MM.1S (cell line): ENCODE measurements around the gene NCCRP1.

Source experiments
- DNase-seq: peaks from one replicate; pipeline ENCODE4 v3.0.0-alpha.2; 2015
- H2AFZ ChIP-seq: fragments of 300-600 bp; sonication (generic); 2 replicates; pipeline ENCODE4 v1.6.0; 2016; ENCODE audit warnings: antibody characterized with exemption, low read length
- H3F3A ChIP-seq: fragments of 300-600 bp; sonication (generic); 2 replicates; pipeline ENCODE4 v1.6.1; 2016; ENCODE audit warnings: mild to moderate bottlenecking, antibody characterized with exemption, low read length, moderate library complexity, mixed read lengths; ENCODE audit not compliant: insufficient read depth
- H3K27ac ChIP-seq: fragments of 300-600 bp; sonication (generic); 2 replicates; pipeline ENCODE4 v1.5.1; 2016; ENCODE audit warnings: mild to moderate bottlenecking, low read length
- H3K27me3 ChIP-seq: fragments of 300-600 bp; sonication (generic); replicated peaks from 2 replicates; pipeline ENCODE4 v1.6.0; 2016; ENCODE audit warnings: low read length; ENCODE audit not compliant: insufficient read depth
- H3K36me3 ChIP-seq: fragments of 300-600 bp; sonication (generic); replicated peaks from 2 replicates; pipeline ENCODE4 v1.6.1; 2016; ENCODE audit warnings: mild to moderate bottlenecking, low read length, mixed read lengths; ENCODE audit not compliant: insufficient read depth
- H3K4me1 ChIP-seq: fragments of 300-600 bp; sonication (generic); 2 replicates; pipeline ENCODE4 v1.6.1; 2016; ENCODE audit warnings: low read length, mixed read lengths
- H3K4me2 ChIP-seq: fragments of 300-600 bp; sonication (generic); 2 replicates; pipeline ENCODE4 v1.6.0; 2016; ENCODE audit warnings: low read depth, low read length
- H3K4me3 ChIP-seq: fragments of 300-600 bp; sonication (generic); 2 replicates; pipeline ENCODE4 v1.5.1; 2016; ENCODE audit warnings: low read length, mixed read lengths
- H3K79me2 ChIP-seq: fragments of 300-600 bp; sonication (generic); 2 replicates; pipeline ENCODE4 v1.6.1; 2016; ENCODE audit warnings: mixed run types, low read length, mixed read lengths
- H3K9ac ChIP-seq: fragments of 300-600 bp; sonication (generic); 2 replicates; pipeline ENCODE4 v1.6.1; 2016; ENCODE audit warnings: low read length, mixed read lengths
- H3K9me2 ChIP-seq: fragments of 300-600 bp; sonication (generic); replicated peaks from 2 replicates; pipeline ENCODE4 v1.6.1; 2016; ENCODE audit warnings: mild to moderate bottlenecking, low read length, mixed read lengths; ENCODE audit not compliant: insufficient read depth
- H3K9me3 ChIP-seq: fragments of 300-600 bp; sonication (generic); replicated peaks from 2 replicates; pipeline ENCODE4 v1.6.1; 2016; ENCODE audit warnings: mild to moderate bottlenecking, low read length, mixed read lengths; ENCODE audit not compliant: insufficient read depth
- H4K20me1 ChIP-seq: fragments of 300-600 bp; sonication (generic); 2 replicates; pipeline ENCODE4 v1.6.1; 2016; ENCODE audit warnings: mild to moderate bottlenecking, low read length, moderate library complexity, mixed read lengths; ENCODE audit not compliant: insufficient read depth
- CTCF ChIP-seq: fragments of 300-600 bp; sonication (generic); IDR thresholded peaks from 2 replicates; pipeline ENCODE4 v1.5.1; 2016; ENCODE audit warnings: antibody characterized with exemption, low read length, mixed read lengths
- EZH2 ChIP-seq: fragments of 300-600 bp; sonication (generic); optimal IDR thresholded peaks from 2 replicates; pipeline ENCODE3; 2017; ENCODE audit warnings: low read depth, mild to moderate bottlenecking, antibody characterized with exemption, low read length, mixed read lengths
- EZH2phosphoT487 ChIP-seq: fragments of 300-600 bp; sonication (generic); IDR thresholded peaks from 2 replicates; pipeline ENCODE4 v1.6.1; 2018; ENCODE audit warnings: antibody characterized with exemption, low read length

Gene NCCRP1

GRCh38 chr19:39236527-39236926, 39.8 kb downstream of the NCCRP1 start:
- no peak overlapping the region for H3K27ac ChIP-seq

GRCh38 chr19:39237200-39238184, 40.7 kb downstream of the NCCRP1 start:
- Histone ChIP-seq H3K4me3 (no peak overlapping the region), H2AFZ (no peak overlapping the region), H3K4me2 (peak overlapping the region; percentile 51)

More at GRCh38 chr19:39236527-39236926, 39.8 kb downstream of the NCCRP1 start:
- Histone ChIP-seq H2AFZ (no peak overlapping the region), H3K9me3 (no peaks in the 10 kb centered on the region), H3K4me1 (peaks cover 4% of the 10 kb centered on the region; the same call in 1 of the 2 replicates), H3F3A (no peaks in the 10 kb centered on the region), H3K4me2 (no peak overlapping the region), H4K20me1 (no peaks in the 10 kb centered on the region), H3K4me3 (no peak overlapping the region), H3K27me3 (peaks cover 64% of the 10 kb centered on the region), H3K36me3 (no peaks in the 10 kb centered on the region), H3K9ac (no peak overlapping the region), H3K9me2 (no peaks in the 10 kb centered on the region), H3K79me2 (no peaks in the 10 kb centered on the region)
- no peak for TF ChIP-seq CTCF
- no peak for TF ChIP-seq EZH2phosphoT487
- TF ChIP-seq EZH2, result no peak
- no peak for DNase-seq

GRCh38 chr19:39238209-39238608, 41.4 kb downstream of the NCCRP1 start:
- Histone ChIP-seq H4K20me1 (no peaks in the 10 kb centered on the region), H2AFZ (no peak overlapping the region), H3K9me2 (no peaks in the 10 kb centered on the region), H3K79me2 (no peaks in the 10 kb centered on the region), H3K27me3 (peaks cover 67% of the 10 kb centered on the region), H3K27ac (no peak overlapping the region), H3F3A (no peaks in the 10 kb centered on the region), H3K36me3 (no peaks in the 10 kb centered on the region), H3K4me3 (no peak overlapping the region), H3K4me1 (peaks cover 4% of the 10 kb centered on the region; the same call in 1 of the 2 replicates), H3K9me3 (no peaks in the 10 kb centered on the region), H3K4me2 (peak overlapping the region; percentile 51), H3K9ac (no peak overlapping the region)
- DNase-seq, result no peak
- TF ChIP-seq CTCF (no peak), EZH2 (no peak), EZH2phosphoT487 (no peak)

More at GRCh38 chr19:39237200-39238184, 40.7 kb downstream of the NCCRP1 start:
- H4K20me1 ChIP-seq, result no peaks in the 10 kb centered on the region
- peaks cover 64% of the 10 kb centered on the region for H3K27me3 ChIP-seq
- TF ChIP-seq CTCF (no peak), EZH2phosphoT487 (no peak), EZH2 (no peak)
- H3K9ac ChIP-seq, result no peak overlapping the region
- H3K79me2 ChIP-seq, result no peaks in the 10 kb centered on the region
- no peak overlapping the region for H3K27ac ChIP-seq
- no peaks in the 10 kb centered on the region for H3K36me3 ChIP-seq
- H3K9me2 ChIP-seq, result no peaks in the 10 kb centered on the region
- H3K4me1 ChIP-seq, result peaks cover 4% of the 10 kb centered on the region; the same call in 1 of the 2 replicates
- H3K9me3 ChIP-seq, result no peaks in the 10 kb centered on the region
- DNase-seq, result peak; percentile 79
- no peaks in the 10 kb centered on the region for H3F3A ChIP-seq
